HFF-Myc (cell line): ENCODE measurements around the gene SNX7.

Source experiments
- DNase-seq: peaks from one replicate; pipeline ENCODE4 v3.0.0-alpha.2; 2011; ENCODE audit warnings: low read depth; ENCODE audit errors: extremely low read depth
- H3K4me3 ChIP-seq: replicated peaks from 2 replicates; pipeline ENCODE4 v1.5.1; 2011; ENCODE audit warnings: low read depth, mild to moderate bottlenecking, control low read depth, low read length
- TF ChIP-seq, protein P1 (sequence below): IDR thresholded peaks from 2 replicates; pipeline ENCODE4 v1.5.1; 2012; ENCODE audit warnings: mild to moderate bottlenecking, low read depth, low read length, control low read depth; ENCODE audit errors: missing control alignments

SNX7 gene

DNA sequence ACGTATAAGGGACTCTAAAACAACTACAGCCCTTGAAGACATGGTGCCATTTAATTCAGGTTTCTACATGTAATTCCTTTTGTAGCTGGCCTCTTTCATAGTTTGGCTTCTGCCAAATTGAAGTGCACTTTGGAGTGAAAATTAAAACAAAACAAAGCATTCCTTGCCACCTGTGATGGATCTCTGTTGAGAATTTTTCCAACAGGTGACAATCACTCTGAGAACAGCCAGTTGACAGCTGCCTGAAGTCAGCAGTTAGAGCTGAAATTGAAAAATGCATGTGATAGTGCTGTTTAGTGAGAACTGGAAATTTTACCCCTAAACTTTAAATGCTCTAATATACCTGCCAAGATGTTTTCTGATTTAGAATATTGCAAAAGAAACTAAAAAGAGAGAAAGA lies 134.5 kb downstream of the SNX7 start:
- no peak overlapping the region for H3K4me3 ChIP-seq
- no peak for DNase-seq
- TF ChIP-seq, protein P1, sequence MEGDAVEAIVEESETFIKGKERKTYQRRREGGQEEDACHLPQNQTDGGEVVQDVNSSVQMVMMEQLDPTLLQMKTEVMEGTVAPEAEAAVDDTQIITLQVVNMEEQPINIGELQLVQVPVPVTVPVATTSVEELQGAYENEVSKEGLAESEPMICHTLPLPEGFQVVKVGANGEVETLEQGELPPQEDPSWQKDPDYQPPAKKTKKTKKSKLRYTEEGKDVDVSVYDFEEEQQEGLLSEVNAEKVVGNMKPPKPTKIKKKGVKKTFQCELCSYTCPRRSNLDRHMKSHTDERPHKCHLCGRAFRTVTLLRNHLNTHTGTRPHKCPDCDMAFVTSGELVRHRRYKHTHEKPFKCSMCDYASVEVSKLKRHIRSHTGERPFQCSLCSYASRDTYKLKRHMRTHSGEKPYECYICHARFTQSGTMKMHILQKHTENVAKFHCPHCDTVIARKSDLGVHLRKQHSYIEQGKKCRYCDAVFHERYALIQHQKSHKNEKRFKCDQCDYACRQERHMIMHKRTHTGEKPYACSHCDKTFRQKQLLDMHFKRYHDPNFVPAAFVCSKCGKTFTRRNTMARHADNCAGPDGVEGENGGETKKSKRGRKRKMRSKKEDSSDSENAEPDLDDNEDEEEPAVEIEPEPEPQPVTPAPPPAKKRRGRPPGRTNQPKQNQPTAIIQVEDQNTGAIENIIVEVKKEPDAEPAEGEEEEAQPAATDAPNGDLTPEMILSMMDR, result no peak

DNA sequence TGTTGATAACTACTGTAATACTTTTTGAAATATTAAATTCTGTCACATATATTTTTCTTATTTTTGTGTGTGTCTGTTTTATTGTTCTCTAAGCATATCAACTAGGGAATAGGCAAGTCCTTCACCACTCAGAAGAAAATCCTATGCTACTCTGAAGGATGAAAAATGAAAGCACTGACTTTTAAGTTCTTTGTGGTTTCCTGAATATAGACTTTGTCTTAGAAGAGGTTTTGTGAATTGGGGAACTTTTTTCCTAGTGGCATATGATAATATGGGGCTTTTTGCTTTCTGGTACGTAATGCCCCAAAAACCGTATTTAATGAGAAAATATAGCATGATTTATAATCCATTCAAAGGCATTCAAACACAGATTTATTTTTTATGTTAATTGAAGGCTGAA lies 136.0 kb downstream of the SNX7 start:
- DNase-seq, result no peak
- TF ChIP-seq, protein P1, result no peak
- H3K4me3 ChIP-seq, result no peak overlapping the region
